Fibroblast of mammary gland (primary cell): ENCODE data around the gene SGCG.

Source experiments
- DNase-seq: peaks from one replicate; pipeline ENCODE4 v3.0.0-alpha.2; 2010; ENCODE audit warnings: low read depth
- H3K4me3 ChIP-seq: 2 replicates; pipeline ENCODE4 v1.5.1; 2011; ENCODE audit warnings: low read depth, mild to moderate bottlenecking, low read length, moderate library complexity; ENCODE audit not compliant: control insufficient read depth
- TF ChIP-seq, protein P1 (sequence below): conservative IDR thresholded peaks from 2 replicates; pipeline ENCODE4 v1.5.1; 2011; ENCODE audit warnings: low read depth, low read length, inconsistent platforms; ENCODE audit not compliant: control insufficient read depth, insufficient read depth

Gene SGCG

DNA sequence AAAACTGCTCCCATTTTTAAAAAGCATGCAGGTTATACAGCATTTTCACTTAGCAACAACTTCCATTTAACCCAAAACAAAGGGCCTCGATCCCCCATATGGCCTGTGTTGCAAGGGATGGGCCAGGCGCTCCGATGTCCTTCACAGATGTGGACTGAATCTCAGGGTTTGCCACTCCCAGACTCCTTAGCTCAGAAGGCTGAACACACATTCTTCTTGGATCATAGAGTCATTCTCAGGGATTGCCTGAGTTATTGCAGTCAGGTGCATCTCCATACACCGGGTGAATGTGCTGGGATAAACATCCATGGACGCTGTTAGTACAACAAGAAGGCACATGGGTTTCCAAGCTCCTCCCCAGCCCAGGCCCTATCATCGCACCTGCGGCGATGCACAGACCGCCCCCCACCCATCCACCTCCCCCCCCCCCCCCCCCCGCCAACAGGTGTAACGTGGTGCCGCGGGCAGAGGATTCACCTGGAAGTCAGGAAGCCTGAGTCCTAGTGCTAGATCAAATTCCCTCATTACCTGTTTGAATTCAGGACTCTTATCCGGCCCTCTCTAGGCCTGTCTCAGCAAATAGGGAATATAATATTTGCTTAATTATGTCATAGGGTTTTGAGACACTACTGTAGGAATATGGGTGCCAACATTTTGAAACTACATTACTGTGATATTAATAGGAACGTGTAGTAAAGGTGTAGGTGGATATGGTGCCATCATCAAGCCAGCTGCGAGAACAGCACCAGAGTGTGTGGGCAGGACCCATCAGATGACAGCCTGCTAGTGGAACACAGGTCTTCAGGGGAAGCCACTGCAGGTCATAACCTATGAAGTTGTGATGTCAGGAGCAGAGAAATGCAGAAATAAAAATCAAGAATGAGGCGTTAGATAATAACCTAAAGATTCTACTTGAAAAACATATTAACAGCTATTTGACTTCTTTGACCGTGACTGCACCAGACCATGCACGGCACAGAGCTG is 141.9 kb downstream of the SGCG start:
- no peak overlapping the region for H3K4me3 ChIP-seq
- TF ChIP-seq, protein P1, sequence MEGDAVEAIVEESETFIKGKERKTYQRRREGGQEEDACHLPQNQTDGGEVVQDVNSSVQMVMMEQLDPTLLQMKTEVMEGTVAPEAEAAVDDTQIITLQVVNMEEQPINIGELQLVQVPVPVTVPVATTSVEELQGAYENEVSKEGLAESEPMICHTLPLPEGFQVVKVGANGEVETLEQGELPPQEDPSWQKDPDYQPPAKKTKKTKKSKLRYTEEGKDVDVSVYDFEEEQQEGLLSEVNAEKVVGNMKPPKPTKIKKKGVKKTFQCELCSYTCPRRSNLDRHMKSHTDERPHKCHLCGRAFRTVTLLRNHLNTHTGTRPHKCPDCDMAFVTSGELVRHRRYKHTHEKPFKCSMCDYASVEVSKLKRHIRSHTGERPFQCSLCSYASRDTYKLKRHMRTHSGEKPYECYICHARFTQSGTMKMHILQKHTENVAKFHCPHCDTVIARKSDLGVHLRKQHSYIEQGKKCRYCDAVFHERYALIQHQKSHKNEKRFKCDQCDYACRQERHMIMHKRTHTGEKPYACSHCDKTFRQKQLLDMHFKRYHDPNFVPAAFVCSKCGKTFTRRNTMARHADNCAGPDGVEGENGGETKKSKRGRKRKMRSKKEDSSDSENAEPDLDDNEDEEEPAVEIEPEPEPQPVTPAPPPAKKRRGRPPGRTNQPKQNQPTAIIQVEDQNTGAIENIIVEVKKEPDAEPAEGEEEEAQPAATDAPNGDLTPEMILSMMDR: no peak
- no peak for DNase-seq

DNA sequence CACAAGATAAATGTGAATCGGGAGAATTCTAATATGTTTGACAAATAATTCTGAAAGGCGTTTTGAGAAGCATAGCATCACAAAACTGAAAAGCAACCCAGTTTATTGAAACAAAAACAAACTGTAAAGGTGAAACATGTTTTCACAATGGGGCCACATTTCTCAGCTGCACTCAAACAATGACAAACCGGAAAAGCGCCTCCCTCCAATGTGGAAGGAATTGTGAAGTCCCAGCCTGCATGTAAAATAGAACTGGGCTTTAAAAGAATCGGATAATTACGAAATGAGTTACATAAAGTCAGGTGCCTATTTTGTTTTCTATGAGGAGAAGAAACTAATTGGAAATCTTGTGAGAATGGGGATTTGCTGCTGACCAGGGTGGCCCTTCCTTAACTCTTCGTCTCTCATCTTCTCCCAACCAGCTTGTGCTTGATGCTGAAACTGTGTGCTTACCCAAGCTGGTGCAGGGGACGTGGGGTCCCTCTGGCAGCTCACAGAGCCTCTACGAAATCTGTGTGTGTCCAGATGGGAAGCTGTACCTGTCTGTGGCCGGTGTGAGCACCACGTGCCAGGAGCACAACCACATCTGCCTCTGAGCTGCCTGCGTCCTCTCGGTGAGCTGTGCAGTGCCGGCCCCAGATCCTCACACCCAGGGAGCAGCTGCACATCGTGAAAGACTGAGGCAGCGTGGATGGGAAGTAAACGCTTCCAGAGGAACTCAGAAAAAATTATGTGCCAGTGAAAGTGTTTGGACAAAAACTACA is 143.3 kb downstream of the SGCG start:
- TF ChIP-seq, protein P1: no peak
- no peak for DNase-seq

DNA sequence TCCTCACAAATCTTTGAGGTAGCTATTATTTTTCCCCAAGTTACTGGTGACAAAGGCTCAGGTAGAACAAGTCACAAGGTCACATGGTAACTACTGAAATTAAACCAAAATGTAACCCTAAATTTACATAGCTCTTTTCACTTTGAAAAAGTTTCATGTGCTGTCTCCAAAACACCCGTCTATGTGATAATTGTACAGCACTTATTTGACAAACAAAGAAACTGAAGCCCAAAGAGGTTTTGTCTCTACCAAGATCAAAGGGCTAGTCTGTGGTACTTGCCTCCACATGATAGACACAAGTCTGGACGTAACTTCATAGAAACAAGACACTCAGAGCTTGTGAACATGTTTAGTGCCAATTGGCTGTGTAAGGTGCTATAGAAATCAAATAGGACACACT is 144.4 kb downstream of the SGCG start:
- DNase-seq: no peak

More for the DNA sequence above, 143.3 kb downstream of the SGCG start:
- H3K4me3 ChIP-seq: no peak overlapping the region

GRCh38 chr13:23330356-23330755 is 149.6 kb downstream of the SGCG start:
- no peak for DNase-seq
- TF ChIP-seq, protein P1: no peak
- H3K4me3 ChIP-seq: no peak overlapping the region

More for the DNA sequence above, 144.4 kb downstream of the SGCG start:
- no peak overlapping the region for H3K4me3 ChIP-seq
- TF ChIP-seq, protein P1: no peak

DNA sequence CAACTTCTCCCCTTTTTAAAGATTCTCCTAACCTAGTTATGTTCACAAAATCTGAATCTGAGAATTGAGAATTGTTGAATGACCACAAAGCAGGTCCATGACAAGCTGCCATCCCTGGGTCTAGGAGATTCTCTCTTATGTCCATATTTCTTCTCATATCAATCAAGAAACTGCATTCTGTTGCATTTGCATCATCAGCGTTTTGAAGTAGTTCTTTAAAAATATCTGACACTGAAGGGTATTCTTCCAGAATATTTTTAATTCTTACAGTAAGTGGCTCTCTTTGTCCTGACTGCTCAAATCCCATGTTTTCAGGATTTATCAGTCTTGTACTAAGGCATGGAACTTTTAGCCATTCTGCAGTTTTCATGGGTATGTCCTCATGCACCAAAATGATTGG is 158.4 kb downstream of the SGCG start:
- no peak overlapping the region for H3K4me3 ChIP-seq
- TF ChIP-seq, protein P1: no peak
- no peak for DNase-seq

- DNase-seq: no peak
- TF ChIP-seq, protein P1: no peak
- H3K4me3 ChIP-seq: no peak overlapping the region
Measured at GRCh38 chr13:23344931-23345595, 164.3 kb downstream of the SGCG start.
